Measurements from ENCODE around the gene TMEM178B. TPM values are rescaled to one million over a fixed set of nuclear protein-coding genes. Genes with fewer than 3 reads are reported as not detected.
A peak's percentile ranks its signal among the peaks of the same experiment; 100 is the strongest.
"Not testable (repeated sequence)": the region's sequence is repeated elsewhere in the genome, so short reads cannot be mapped to it uniquely, and the experiment has no call there.

Gene TMEM178B
- total and polyA plus RNA-seq, 8 donors: 0.16 to 5.6 (median 3.4) TPM

DNA sequence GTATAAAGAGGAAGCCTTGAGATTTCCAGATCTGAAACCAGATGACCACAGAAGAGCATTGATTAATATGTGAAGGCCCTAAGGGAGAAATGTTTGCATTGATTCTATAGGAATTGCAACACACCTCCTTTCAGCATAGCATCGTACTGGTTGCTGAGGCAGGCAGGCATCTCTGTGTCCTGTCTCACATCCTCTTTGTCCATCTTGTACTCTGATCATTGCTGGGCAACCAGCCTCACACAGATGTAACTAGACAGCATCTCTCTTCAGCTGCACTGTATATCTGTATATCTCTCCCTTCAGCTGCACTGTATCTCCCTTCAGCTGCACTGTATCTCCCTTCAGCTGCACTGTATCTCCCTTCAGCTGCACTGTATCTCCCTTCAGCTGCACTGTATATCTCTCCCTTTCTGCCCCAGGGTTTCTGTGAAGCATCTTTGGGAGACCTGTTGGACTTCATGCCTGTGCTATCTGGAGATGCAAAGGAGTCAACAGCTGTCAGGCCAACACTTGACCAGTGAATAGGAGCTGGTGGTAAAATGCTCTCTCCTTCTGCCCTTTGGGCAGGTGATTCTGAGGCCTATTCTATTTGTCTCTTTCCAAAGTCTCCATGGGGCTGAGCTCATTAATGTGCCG, 40.3 kb downstream of the TMEM178B start:
- H3K9me3 ChIP-seq: no peaks in the 10 kb centered on the region
- no peak for ATAC-seq
- TF ChIP-seq, protein P1, sequence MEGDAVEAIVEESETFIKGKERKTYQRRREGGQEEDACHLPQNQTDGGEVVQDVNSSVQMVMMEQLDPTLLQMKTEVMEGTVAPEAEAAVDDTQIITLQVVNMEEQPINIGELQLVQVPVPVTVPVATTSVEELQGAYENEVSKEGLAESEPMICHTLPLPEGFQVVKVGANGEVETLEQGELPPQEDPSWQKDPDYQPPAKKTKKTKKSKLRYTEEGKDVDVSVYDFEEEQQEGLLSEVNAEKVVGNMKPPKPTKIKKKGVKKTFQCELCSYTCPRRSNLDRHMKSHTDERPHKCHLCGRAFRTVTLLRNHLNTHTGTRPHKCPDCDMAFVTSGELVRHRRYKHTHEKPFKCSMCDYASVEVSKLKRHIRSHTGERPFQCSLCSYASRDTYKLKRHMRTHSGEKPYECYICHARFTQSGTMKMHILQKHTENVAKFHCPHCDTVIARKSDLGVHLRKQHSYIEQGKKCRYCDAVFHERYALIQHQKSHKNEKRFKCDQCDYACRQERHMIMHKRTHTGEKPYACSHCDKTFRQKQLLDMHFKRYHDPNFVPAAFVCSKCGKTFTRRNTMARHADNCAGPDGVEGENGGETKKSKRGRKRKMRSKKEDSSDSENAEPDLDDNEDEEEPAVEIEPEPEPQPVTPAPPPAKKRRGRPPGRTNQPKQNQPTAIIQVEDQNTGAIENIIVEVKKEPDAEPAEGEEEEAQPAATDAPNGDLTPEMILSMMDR (IDR thresholded peaks at IDR 0.05): no peak
- no peaks in the 10 kb centered on the region for H3K36me3 ChIP-seq
- no peak for DNase-seq
- no peak overlapping the region for H3K27ac ChIP-seq
- no peaks in the 10 kb centered on the region for H3K4me1 ChIP-seq
- H3K4me3 ChIP-seq: no peak overlapping the region
- no peaks in the 10 kb centered on the region for H3K27me3 ChIP-seq
- intact Hi-C loops (cut with DNase I): no loop called here

DNA sequence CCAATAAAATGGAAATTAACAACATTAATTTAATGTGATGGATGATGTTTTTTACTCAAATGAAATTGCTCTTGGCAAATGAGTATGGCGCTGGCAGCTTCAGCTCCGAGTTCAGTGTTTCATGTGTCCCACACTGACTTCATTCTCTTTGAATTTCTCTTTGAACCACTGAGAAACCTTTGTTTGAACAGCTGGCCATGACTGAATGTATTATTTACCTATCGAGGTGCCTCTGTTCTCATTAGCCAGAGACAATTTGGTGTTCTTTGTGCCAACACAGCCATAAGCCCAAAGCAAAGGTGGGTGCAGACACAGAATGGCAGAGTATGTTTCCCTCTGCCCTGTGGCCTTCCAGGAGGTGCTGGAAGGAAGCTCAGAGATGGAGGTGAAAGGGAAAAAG, 42.1 kb downstream of the TMEM178B start:
- Histone ChIP-seq H3K9me3 (no peaks in the 10 kb centered on the region), H3K36me3 (no peaks in the 10 kb centered on the region), H3K4me1 (no peaks in the 10 kb centered on the region), H3K27ac (no peak overlapping the region), H3K27me3 (no peaks in the 10 kb centered on the region), H3K4me3 (no peak overlapping the region)
- ATAC-seq (no peak), DNase-seq (no peak)
- intact Hi-C loops (cut with DNase I): no loop called here
- TF ChIP-seq, protein P1 (IDR thresholded peaks at IDR 0.05): no peak

DNA sequence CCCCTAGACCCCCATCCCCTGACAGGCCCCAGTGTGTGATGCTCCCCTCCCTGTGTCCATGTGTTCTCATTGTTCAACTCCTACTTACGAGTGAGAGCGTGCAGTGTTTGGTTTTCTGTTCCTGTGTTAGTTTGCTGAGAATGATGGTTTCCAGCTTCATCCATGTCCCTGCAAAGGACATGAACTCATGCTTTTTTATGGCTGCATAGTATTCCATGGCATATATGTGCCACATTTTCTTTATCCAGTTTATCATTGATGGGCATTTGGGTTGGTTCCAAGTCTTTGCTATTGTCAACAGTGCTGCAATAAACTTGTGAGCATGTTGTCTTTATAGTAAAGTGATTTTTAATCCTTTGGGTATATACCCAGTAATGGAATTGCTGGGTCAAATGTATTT, 42.8 kb downstream of the TMEM178B start:
- H3K27me3 ChIP-seq; H3K4me3 ChIP-seq; intact Hi-C loops (cut with DNase I); ATAC-seq; H3K4me1 ChIP-seq; H3K27ac ChIP-seq; H3K9me3 ChIP-seq; H3K36me3 ChIP-seq; DNase-seq: not testable (repeated sequence)

DNA sequence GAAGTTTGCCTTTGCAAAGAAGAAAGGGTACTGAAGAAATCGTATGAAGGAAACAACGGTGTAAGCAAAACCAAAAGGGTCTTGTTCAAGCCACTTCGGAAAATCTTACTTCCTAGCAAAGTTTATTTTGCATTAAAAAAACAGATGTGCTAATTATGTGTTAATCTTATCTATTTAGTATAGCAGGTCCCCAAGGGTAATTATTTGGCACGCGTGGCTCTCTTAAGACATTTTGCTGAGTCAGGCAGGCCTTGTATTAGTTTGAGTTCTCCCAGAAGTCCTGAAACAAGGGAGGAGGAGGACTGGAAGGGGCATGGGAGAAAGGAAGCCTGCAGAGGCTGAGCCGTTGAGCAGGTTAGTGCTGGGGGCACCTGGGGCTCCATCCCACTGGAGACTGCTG, 44.9 kb downstream of the TMEM178B start:
- H3K27me3 ChIP-seq: no peaks in the 10 kb centered on the region
- ATAC-seq (no peak), DNase-seq (peak in 2 of 4 donors; percentile 73 to 85)
- no peaks in the 10 kb centered on the region for H3K4me1 ChIP-seq
- no peaks in the 10 kb centered on the region for H3K9me3 ChIP-seq
- no peak overlapping the region for H3K4me3 ChIP-seq
- H3K27ac ChIP-seq: no peak overlapping the region
- TF ChIP-seq, protein P1 (IDR thresholded peaks at IDR 0.05): no peak
- intact Hi-C loops (cut with DNase I): no loop called here
- no peaks in the 10 kb centered on the region for H3K36me3 ChIP-seq

DNA sequence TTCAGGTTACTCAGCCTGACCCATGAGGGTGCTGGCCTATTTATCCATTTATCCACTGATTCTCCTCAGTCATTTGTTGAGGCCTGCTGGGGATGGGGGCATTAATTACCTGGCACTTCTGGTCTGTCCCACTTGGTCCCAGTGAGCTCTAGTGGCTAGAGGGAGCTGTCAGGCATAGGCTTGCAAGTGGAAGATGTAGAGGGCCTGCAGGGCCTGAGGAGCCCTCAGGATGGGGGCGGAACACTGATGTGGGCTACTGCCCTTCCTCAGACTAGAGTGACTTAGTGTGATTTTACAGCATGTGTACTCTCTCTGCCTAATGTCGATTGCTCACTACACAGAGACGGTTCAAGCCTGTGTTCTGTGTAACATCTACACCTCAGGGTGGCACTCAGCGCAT, 45.3 kb downstream of the TMEM178B start:
- no peak for ATAC-seq
- Histone ChIP-seq H3K27ac (no peak overlapping the region), H3K27me3 (no peaks in the 10 kb centered on the region), H3K4me3 (no peak overlapping the region), H3K9me3 (no peaks in the 10 kb centered on the region), H3K4me1 (no peaks in the 10 kb centered on the region), H3K36me3 (no peaks in the 10 kb centered on the region)
- DNase-seq: no peak
- TF ChIP-seq, protein P1 (IDR thresholded peaks at IDR 0.05): no peak
- intact Hi-C loops (cut with DNase I): no loop called here

DNA sequence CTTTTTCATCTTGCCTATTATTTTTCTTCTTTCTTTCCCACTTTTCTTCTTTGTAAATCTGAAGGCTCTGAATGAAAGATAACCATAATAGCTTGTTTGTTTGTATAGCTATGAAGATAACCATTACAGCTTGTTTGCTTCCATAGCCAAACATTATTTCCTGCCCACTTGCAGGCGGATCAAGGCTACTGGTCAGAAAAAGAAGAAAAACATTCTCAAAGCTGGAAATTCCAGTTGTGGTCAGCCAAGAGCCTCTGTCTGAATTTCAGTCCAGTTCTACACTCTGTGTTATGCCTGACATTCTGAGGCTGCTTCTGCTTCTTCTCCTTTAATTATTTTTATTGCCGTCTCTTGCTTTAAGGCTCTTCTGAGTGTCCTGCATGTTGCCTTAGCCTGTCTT, 48.9 kb downstream of the TMEM178B start:
- TF ChIP-seq, protein P1 (IDR thresholded peaks at IDR 0.05): no peak
- Histone ChIP-seq H3K9me3 (no peaks in the 10 kb centered on the region), H3K4me3 (no peak overlapping the region), H3K36me3 (no peaks in the 10 kb centered on the region), H3K4me1 (no peaks in the 10 kb centered on the region), H3K27ac (no peak overlapping the region), H3K27me3 (no peaks in the 10 kb centered on the region)
- ATAC-seq (no peak), DNase-seq (peak in 2 of 4 donors; percentile 42 to 66)
- intact Hi-C loops (cut with DNase I): no loop called here
